Chondrocyte (in vitro differentiated cells): ENCODE data around the gene TCF4. TPM values are rescaled to one million over a fixed set of nuclear protein-coding genes. Genes with fewer than 3 reads are reported as not detected.

ENCODE experiments used
- DNase-seq: peaks from one replicate; pipeline ENCODE4 v3.0.0; 2021; ENCODE audit warnings: mixed read lengths, low spot score
- H3K27ac Mint-ChIP-seq: one replicate; pipeline ENCODE4 v1.8.0; 2021; ENCODE audit warnings: mild to moderate bottlenecking, moderate library complexity, mixed read lengths; ENCODE audit not compliant: unreplicated experiment
- H3K27me3 Mint-ChIP-seq: 2 replicates; pipeline ENCODE4 v1.8.0; 2021; ENCODE audit warnings: low read depth, mixed read lengths
- H3K36me3 Mint-ChIP-seq: 2 replicates; pipeline ENCODE4 v1.8.0; 2021; ENCODE audit warnings: low read depth, mixed read lengths
- H3K4me1 Mint-ChIP-seq: 2 replicates; pipeline ENCODE4 v1.8.0; 2021; ENCODE audit warnings: low read depth, mild to moderate bottlenecking, mixed read lengths
- H3K4me3 Mint-ChIP-seq: one replicate; pipeline ENCODE4 v1.8.0; 2021; ENCODE audit warnings: mild to moderate bottlenecking, moderate library complexity, mixed read lengths; ENCODE audit not compliant: unreplicated experiment
- H3K9me3 Mint-ChIP-seq: 2 replicates; pipeline ENCODE4 v1.8.0; 2021; ENCODE audit warnings: low read depth, mixed read lengths
- total RNA-seq: library from RNA; stranded (reverse); gene quantifications from 3 replicates; pipeline ENCODE4 v1.2.1, GENCODE V29; 2021
- TF ChIP-seq, protein P1 (sequence below): fragments of 200-600 bp; sonication (generic); IDR thresholded peaks from 2 replicates; pipeline ENCODE4 v1.5.0; 2021; ENCODE audit warnings: antibody characterized with exemption, mild to moderate bottlenecking, moderate library complexity

The TCF4 gene
- total RNA-seq, 1 donor from 2014 or later: 36.8 TPM

DNA sequence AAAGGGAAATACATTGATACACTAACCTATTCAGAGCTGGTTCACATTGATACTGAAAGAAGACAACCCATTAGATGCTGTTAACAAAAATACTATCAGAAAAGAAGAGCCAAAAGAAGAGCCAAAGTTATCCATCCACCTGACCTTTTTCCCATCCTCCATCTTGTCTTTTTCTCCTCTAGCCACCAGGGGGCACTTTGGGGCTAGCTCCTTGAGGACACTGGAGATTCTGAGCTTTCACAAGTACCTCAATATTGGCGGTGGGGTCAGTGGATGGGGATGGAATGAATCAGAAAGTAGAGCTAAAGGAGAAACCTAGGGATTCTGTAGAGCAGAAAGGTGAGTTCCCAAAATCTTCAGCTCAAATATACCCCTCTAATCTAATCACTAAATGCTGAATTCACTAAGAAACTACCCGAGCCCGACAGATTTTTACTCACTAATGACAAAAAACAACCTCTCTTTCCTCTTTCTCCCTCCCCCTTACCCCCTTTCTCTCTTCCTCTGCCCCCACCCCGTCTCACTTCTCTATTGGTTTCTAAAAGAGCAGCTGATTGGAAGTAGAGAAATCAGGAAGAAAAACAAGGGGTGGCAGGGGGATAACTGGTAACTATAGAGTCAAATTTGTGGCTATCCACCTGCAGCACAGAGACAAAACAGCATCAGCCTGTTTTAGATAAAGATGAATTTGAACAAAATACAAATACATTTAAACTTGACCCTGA, 203.3 kb downstream of the TCF4 start:
- Mint-ChIP-seq H3K4me1 (no peaks in the 10 kb centered on the region), H3K27ac (no peak overlapping the region), H3K9me3 (peaks cover 16% of the 10 kb centered on the region), H3K27me3 (no peaks in the 10 kb centered on the region), H3K36me3 (peaks cover 4% of the 10 kb centered on the region), H3K4me3 (no peak overlapping the region)
- TF ChIP-seq, protein P1, sequence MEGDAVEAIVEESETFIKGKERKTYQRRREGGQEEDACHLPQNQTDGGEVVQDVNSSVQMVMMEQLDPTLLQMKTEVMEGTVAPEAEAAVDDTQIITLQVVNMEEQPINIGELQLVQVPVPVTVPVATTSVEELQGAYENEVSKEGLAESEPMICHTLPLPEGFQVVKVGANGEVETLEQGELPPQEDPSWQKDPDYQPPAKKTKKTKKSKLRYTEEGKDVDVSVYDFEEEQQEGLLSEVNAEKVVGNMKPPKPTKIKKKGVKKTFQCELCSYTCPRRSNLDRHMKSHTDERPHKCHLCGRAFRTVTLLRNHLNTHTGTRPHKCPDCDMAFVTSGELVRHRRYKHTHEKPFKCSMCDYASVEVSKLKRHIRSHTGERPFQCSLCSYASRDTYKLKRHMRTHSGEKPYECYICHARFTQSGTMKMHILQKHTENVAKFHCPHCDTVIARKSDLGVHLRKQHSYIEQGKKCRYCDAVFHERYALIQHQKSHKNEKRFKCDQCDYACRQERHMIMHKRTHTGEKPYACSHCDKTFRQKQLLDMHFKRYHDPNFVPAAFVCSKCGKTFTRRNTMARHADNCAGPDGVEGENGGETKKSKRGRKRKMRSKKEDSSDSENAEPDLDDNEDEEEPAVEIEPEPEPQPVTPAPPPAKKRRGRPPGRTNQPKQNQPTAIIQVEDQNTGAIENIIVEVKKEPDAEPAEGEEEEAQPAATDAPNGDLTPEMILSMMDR: peak; percentile 79
- no peak for DNase-seq

DNA sequence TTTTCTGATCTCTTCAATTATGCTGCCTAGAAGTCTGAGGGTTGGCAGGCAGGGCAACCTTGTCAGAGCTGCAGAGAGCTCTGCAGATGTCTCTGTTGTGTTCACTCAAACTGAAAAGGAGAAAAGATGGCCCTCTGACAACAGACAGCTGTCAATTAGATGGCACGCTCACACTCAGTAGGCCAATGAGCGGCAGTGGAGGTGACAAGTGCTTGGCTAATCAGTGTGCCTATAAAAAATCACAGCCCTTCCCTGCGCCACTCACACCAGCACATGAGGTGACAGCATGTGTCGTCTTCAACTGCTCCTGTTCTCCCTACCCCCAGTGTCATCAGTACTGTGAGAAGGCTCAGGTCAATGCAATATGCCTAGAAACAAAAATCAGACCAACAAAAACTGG, 203.9 kb downstream of the TCF4 start:
- peaks cover 16% of the 10 kb centered on the region for H3K9me3 Mint-ChIP-seq
- no peaks in the 10 kb centered on the region for H3K36me3 Mint-ChIP-seq
- H3K4me3 Mint-ChIP-seq: no peak overlapping the region
- TF ChIP-seq, protein P1: no peak
- no peak for DNase-seq
- H3K27me3 Mint-ChIP-seq: no peaks in the 10 kb centered on the region
- H3K27ac Mint-ChIP-seq: no peak overlapping the region
- no peaks in the 10 kb centered on the region for H3K4me1 Mint-ChIP-seq

DNA sequence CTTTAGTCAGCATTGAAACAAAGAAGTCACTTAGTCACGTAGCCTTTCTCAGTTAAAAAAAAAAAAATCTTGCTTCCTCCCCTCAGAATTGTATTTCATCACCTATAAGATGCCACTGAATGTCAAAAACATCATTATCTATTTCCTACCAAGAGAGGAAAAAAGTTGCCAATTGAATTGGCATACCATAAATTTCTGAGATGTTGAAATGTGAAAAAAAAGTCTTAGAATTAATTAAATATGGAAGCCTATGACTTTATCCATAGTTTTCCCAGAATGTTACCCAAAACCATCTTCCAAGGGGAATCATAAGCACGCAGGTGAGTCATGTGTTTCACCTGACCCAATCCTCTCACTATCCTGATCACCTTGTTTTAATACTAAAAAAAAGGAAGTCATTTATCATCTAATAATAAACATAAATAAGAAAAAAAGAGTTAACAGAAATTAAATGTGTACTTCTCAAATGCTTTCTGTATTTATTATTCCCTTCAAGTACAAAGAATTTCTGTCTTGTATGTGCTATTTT, 205.7 kb downstream of the TCF4 start:
- TF ChIP-seq, protein P1: no peak
- H3K36me3 Mint-ChIP-seq: no peaks in the 10 kb centered on the region
- no peak overlapping the region for H3K4me3 Mint-ChIP-seq
- H3K27me3 Mint-ChIP-seq: no peaks in the 10 kb centered on the region
- no peak overlapping the region for H3K27ac Mint-ChIP-seq
- H3K9me3 Mint-ChIP-seq: peaks cover 16% of the 10 kb centered on the region
- H3K4me1 Mint-ChIP-seq: peaks cover 4% of the 10 kb centered on the region
- DNase-seq: no peak

DNA sequence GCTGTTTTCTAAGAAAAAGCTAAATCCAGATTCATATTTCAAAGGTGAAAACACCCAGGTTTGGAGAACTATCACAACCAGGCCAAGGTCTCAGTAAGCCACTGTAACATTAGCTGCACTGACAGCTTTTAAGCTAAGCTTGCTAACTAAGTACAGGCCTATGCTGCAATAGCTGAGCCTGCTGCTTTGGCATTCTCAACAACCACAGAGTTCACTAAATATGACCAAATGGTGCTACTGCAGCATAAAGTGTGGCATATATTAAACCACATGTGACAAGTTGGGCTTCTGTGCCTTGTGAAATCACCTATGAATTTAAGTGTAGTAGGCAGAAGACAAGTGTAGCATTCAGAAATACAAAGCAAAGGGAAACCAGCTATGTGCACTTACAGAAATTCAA, 206.7 kb downstream of the TCF4 start:
- Mint-ChIP-seq H3K27ac (no peak overlapping the region), H3K27me3 (no peaks in the 10 kb centered on the region), H3K4me1 (peaks cover 4% of the 10 kb centered on the region), H3K9me3 (peaks cover 16% of the 10 kb centered on the region), H3K4me3 (no peak overlapping the region), H3K36me3 (no peaks in the 10 kb centered on the region)
- TF ChIP-seq, protein P1: no peak
- no peak for DNase-seq

DNA sequence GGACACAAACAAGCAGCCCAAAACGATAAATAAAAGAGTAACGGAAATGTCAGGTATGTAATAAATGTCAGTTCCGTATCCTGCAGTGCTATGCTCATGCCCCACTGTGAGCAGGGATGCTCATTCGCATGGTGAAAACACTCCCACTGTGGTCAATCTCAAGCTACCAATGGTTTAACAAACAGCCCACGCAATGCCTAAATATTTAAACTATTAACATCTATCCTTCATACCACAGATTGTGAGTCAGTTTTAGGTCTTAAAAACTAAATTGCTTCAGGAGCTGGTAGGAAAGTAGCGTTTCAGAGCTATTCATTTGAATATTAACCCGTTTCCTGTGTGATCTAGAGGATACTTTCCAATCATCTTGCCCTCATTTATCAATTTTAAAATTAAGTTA, 207.4 kb downstream of the TCF4 start:
- no peak overlapping the region for H3K27ac Mint-ChIP-seq
- peaks cover 16% of the 10 kb centered on the region for H3K9me3 Mint-ChIP-seq
- peaks cover 4% of the 10 kb centered on the region for H3K4me1 Mint-ChIP-seq
- no peaks in the 10 kb centered on the region for H3K27me3 Mint-ChIP-seq
- H3K4me3 Mint-ChIP-seq: no peak overlapping the region
- H3K36me3 Mint-ChIP-seq: no peaks in the 10 kb centered on the region
- TF ChIP-seq, protein P1: no peak
- DNase-seq: no peak
